ENCODE data around the gene SERPINA3. TPM values are rescaled to one million over a fixed set of nuclear protein-coding genes. Genes with fewer than 3 reads are reported as not detected.
A peak's percentile ranks its signal among the peaks of the same experiment; 100 is the strongest.

SERPINA3 gene
- 100 to 1,000 TPM in 2 of 9 donors, 10 to 100 TPM in 5, 1 to 10 TPM in 2; 2.7 to 105 (median 23.0) TPM for total RNA-seq
- polyA plus RNA-seq, result 100 to 1,000 TPM in 1 of 2 donors, 10 to 100 TPM in 1; 23.6 to 205 TPM
- long read RNA-seq, donor 1, partial matches to known transcripts, result 5 of 9 reads
- long read RNA-seq, donor 1, other reads (novel, unspliced or antisense), result 0 of 9 reads
- long read RNA-seq, donor 2, transcript SERPINA3-202 (5 exons, 1,581 nt), result minor isoform, 23 of 113 reads
- long read RNA-seq, donor 2, transcript SERPINA3-201 (5 exons, 1,589 nt), result major isoform, 84 of 113 reads
- long read RNA-seq, donor 2, partial matches to known transcripts, result 5 of 113 reads
- long read RNA-seq, donor 2, other reads (novel, unspliced or antisense), result 1 of 113 reads
- long read RNA-seq, donor 3, transcript SERPINA3-201 (5 exons, 1,589 nt), result major isoform, 5 of 12 reads
- long read RNA-seq, donor 3, partial matches to known transcripts, result 5 of 12 reads
- long read RNA-seq, donor 3, other reads (novel, unspliced or antisense), result 0 of 12 reads

DNA sequence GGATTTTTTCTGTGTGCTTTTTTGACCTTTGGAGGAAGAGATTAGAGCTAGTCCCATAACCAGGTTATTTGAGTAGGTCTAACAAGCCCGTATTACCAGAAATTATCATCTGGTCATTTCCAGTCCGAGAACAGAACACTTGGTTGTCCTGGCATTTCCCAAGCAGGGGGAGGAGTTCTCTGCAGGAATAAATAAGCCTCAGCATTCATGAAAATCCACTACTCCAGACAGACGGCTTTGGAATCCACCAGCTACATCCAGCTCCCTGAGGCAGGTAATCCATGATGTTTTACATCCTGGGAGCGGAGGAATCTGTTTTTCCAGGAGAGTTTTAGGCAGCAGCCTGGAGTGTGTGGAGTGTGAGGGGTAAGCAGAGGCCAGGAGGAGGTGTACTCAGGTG, at the start of gene SERPINA3:
SERPINA3 (plus strand) TSS at position 218 of the 400 bp plus-strand sequence. CDS start 2,051 bp downstream, outside the sequence.
- no peak for TF ChIP-seq POLR2A (IDR thresholded peaks at IDR 0.05)
- TF ChIP-seq, protein P1, sequence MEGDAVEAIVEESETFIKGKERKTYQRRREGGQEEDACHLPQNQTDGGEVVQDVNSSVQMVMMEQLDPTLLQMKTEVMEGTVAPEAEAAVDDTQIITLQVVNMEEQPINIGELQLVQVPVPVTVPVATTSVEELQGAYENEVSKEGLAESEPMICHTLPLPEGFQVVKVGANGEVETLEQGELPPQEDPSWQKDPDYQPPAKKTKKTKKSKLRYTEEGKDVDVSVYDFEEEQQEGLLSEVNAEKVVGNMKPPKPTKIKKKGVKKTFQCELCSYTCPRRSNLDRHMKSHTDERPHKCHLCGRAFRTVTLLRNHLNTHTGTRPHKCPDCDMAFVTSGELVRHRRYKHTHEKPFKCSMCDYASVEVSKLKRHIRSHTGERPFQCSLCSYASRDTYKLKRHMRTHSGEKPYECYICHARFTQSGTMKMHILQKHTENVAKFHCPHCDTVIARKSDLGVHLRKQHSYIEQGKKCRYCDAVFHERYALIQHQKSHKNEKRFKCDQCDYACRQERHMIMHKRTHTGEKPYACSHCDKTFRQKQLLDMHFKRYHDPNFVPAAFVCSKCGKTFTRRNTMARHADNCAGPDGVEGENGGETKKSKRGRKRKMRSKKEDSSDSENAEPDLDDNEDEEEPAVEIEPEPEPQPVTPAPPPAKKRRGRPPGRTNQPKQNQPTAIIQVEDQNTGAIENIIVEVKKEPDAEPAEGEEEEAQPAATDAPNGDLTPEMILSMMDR (IDR thresholded peaks at IDR 0.05), result no peak
- ATAC-seq (peak; percentile 18 to 67 (median 55)), DNase-seq (no peak)
- Histone ChIP-seq H3K4me1 (peaks cover 0 to 10% (median 0%) of the 10 kb centered on the region in 12 donors), H3K27ac (peak within 1 kb of the TSS in 7 of 12 donors; percentile 40 to 66 (median 50)), H3K4me3 (peak within 1 kb of the TSS in 3 of 12 donors; percentile 20 to 32 (median 20)), H3K9me3 (peaks cover 0 to 5% (median 1%) of the 10 kb centered on the region in 12 donors), H3K36me3 (no peaks in the 10 kb centered on the region), H3K27me3 (no peaks in the 10 kb centered on the region)
- WGBS, 4 donors, result 31 to 51% (median 35%) methylated on average over 3 to 4 of the region's 4 CpGs
- intact Hi-C loops (cut with DNase I), result no loop called here

DNA sequence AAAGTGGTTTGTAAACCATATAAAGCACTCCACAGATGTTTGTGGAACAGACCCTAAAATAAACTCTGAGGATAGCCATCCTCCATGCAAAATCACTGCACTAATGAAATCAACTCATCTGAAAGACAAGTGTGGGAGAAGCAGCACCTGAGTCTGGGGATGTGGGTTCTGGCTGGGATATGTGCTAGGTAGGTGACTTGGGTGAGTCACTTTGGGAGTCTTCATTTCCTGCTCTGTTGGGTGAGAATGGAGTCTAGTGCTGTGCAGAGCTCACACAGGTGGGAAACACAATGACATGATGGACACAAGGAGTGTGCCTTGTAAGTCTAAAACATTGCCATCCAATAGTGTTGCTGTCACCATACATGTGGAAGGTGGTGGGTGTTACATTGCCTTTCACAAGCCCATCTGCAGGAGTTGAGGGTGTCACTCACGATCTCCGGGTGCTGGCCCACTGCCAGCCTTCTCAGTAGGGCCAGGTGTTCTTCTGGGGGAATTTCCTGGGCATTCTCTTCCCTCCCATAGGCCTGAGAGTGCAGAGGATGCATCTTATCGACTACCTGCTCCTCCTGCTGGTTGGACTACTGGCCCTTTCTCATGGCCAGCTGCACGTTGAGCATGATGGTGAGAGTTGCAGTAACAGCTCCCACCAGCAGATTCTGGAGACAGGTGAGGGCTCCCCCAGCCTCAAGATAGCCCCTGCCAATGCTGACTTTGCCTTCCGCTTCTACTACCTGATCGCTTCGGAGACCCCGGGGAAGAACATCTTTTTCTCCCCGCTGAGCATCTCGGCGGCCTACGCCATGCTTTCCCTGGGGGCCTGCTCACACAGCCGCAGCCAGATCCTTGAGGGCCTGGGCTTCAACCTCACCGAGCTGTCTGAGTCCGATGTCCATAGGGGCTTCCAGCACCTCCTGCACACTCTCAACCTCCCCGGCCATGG, 49.0 kb upstream of the SERPINA3 start:
- intact Hi-C loops (cut with DNase I), result no loop called here
- TF ChIP-seq, protein P1 (IDR thresholded peaks at IDR 0.05), result no peak
- no peak for TF ChIP-seq POLR2A (IDR thresholded peaks at IDR 0.05)
- no peak for ATAC-seq
- H3K4me1 ChIP-seq, result no peaks in the 10 kb centered on the region
- H3K9me3 ChIP-seq, result no peaks in the 10 kb centered on the region
- no peak for DNase-seq
- 85 to 94% (median 86%) methylated on average over 16 of the region's 16 CpGs for WGBS, 4 donors
- no peak overlapping the region for H3K27ac ChIP-seq
- H3K27me3 ChIP-seq, result no peaks in the 10 kb centered on the region
- H3K4me3 ChIP-seq, result no peak overlapping the region
- H3K36me3 ChIP-seq, result no peaks in the 10 kb centered on the region

DNA sequence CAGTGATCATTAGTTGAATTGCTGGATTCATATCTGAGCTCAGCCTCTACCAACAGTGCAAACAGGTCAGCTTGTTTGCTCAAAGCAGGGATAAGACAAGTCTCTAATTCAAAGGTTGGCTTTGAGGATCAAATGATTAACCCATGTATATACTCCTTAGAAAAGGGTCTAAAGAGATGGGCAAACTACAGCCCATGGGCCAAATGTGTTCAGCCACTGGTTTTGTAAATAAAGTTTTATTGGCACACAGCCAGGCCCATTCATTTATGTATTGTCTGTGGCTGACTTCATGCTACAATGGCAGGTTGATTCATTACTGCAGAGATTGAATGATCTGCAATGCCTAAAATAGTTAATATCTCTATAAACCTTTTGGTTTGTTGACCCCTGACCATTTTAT, 47.8 kb upstream of the SERPINA3 start:
- no peaks in the 10 kb centered on the region for H3K9me3 ChIP-seq
- TF ChIP-seq POLR2A (IDR thresholded peaks at IDR 0.05), result no peak
- TF ChIP-seq, protein P1 (IDR thresholded peaks at IDR 0.05), result no peak
- H3K27ac ChIP-seq, result no peak overlapping the region
- ATAC-seq (no peak), DNase-seq (no peak)
- H3K4me3 ChIP-seq, result no peak overlapping the region
- H3K4me1 ChIP-seq, result no peaks in the 10 kb centered on the region
- intact Hi-C loops (cut with DNase I), result no loop called here
- peaks cover 0 to 6% (median 0%) of the 10 kb centered on the region in 9 donors for H3K27me3 ChIP-seq
- no peaks in the 10 kb centered on the region for H3K36me3 ChIP-seq
